GM10248 (cell line): ENCODE results near the gene NUMA1.

Experiments
- CTCF ChIA-PET: fragments of 300-600 bp; sonication (Branson Sonifier 250); formaldehyde crosslinking; extraction: SDS; loops from one replicate; lab custom pipeline; 2021; ENCODE audit warnings: antibody characterized with exemption; lab: Yijun Ruan, JAX
- POLR2A ChIA-PET: fragments of 350-650 bp; sonication (Branson Sonifier 250); formaldehyde crosslinking; extraction: SDS; loops from one replicate; lab custom pipeline; 2020; ENCODE audit warnings: antibody characterized with exemption; lab: Yijun Ruan, JAX
- DNase-seq: peaks from one replicate; pipeline ENCODE4 v3.0.0; 2012; ENCODE audit errors: extremely low spot score
- CTCF ChIP-seq: IDR thresholded peaks from 2 replicates; pipeline ENCODE4 v1.5.1; 2012; ENCODE audit warnings: mild to moderate bottlenecking, low read depth; ENCODE audit errors: extremely low read depth, missing control alignments, control extremely low read depth

NUMA1 gene

GRCh38 chr11:71987521-71987920 is 92.8 kb downstream of the NUMA1 start:
- DNase-seq, result no peak
- ChIA-PET CTCF (interaction anchor here (0.7 to 7.9 kb wide), 9 partner anchors 9 to 444 kb away, joined by 3 to 75 read pairs (median 4); no protein-coding TSS in a partner anchor), POLR2A (no interaction called here)
- no peak for TF ChIP-seq CTCF

DNA sequence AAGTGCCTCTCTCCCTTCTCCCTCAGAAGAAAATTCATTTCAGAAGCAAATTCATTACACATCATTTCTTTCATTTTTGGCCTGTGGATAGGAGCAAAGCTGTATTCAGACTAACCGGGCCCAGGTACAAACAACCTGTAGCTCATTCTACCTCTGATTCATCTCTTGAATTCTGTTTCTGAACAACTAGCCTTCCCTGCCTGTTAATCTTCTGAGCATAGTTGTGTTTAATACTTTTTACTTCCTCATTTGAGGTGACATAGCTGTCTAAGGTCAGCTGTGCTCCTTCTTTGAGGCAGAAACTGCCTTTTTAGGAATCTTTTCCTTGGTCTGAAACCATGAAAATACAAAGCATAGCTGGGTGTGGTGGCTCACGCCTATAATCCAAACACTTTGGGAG is 94.2 kb downstream of the NUMA1 start:
- POLR2A ChIA-PET, result interaction anchor here (0.8 kb wide), 1 partner anchor 12 kb away, joined by 3 read pairs; no protein-coding TSS in a partner anchor
- peak; percentile 43 for DNase-seq
- no peak for TF ChIP-seq CTCF
- CTCF ChIA-PET, result interaction anchor here (0.9 to 7.9 kb wide), 7 partner anchors 9 to 39 kb away, joined by 3 to 75 read pairs (median 6); no protein-coding TSS in a partner anchor

GRCh38 chr11:71979602-71980001 is 100.7 kb downstream of the NUMA1 start:
- no peak for DNase-seq
- POLR2A ChIA-PET, result no interaction called here
- CTCF ChIA-PET, result interaction anchor here (1.5 to 5.2 kb wide), 8 partner anchors 9 to 451 kb away, joined by 4 to 101 read pairs (median 32); partner anchors contain the start of gene IL18BP
- no peak for TF ChIP-seq CTCF

DNA sequence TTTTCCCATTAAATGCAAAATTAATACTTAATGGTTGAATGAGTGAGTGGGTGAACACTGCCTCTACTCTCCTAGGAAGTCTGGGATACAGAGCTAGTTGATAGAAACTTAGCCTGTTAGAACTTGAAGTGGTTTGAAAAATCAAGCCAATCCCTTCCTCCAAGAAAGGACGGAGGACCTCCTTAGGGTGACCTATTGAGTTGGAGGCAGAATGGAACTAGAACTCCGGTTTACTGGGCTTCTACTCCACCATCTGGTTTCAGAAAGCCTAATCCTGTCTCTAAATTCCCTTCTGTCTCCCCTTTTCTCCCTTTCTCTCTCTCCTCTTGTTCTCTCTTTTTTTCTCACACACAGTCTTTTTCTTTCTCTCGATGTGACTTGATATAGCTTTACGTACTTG is 101.2 kb downstream of the NUMA1 start:
- POLR2A ChIA-PET, result interaction anchor here (0.6 kb wide), 1 partner anchor 121 kb away, joined by 3 read pairs; no protein-coding TSS in a partner anchor
- CTCF ChIA-PET, result interaction anchor here (1.5 to 5.2 kb wide), 16 partner anchors 10 to 451 kb away, joined by 4 to 101 read pairs (median 20); partner anchors contain the start of genes IL18BP, RNF121 and XNDC1N
- no peak for DNase-seq
- no peak for TF ChIP-seq CTCF

- ChIA-PET CTCF (interaction anchor here (0.9 to 5.2 kb wide), 33 partner anchors 9 to 454 kb away, joined by 3 to 101 read pairs (median 7); partner anchors contain the start of genes ANAPC15, IL18BP, RNF121 and XNDC1N), POLR2A (interaction anchor here (0.8 kb wide), 1 partner anchor 38 kb away, joined by 3 read pairs; no protein-coding TSS in a partner anchor)
- DNase-seq, result peak; percentile 59
- TF ChIP-seq CTCF, result peak; percentile 73
These were observed 102.5 kb downstream of the NUMA1 start for GRCh38 chr11:71977743-71978418.

GRCh38 chr11:71977090-71977489 is 103.3 kb downstream of the NUMA1 start:
- POLR2A ChIA-PET, result interaction anchor here (0.6 kb wide), 1 partner anchor 58 kb away, joined by 3 read pairs; no protein-coding TSS in a partner anchor
- CTCF ChIA-PET, result interaction anchor here (0.9 to 5.2 kb wide), 38 partner anchors 8 to 454 kb away, joined by 3 to 101 read pairs (median 5); partner anchors contain the start of genes ANAPC15, IL18BP, RNF121 and XNDC1N
- TF ChIP-seq CTCF, result no peak
- no peak for DNase-seq
